Fibroblast of lung (primary cell): ENCODE measurements around the gene TSPAN33. TPM values are rescaled to one million over a fixed set of nuclear protein-coding genes. Genes with fewer than 3 reads are reported as not detected.
"Not testable (repeated sequence)": the region's sequence is repeated elsewhere in the genome, so short reads cannot be mapped to it uniquely, and the experiment has no call there.

ENCODE experiments used
- DNase-seq, 2 donors: peaks; one replicate each; pipeline versions ENCODE4 v3.0.0 to v3.0.0-alpha.2; 2010; ENCODE audit warnings: low read depth in 2 of 2
- H2AFZ ChIP-seq: 2 replicates; pipeline ENCODE4 v1.5.1; 2012; ENCODE audit warnings: low read length, control low read depth, inconsistent platforms
- H3K27ac ChIP-seq: 2 replicates; pipeline ENCODE4 v1.5.1; 2011; ENCODE audit warnings: low read length, control low read depth; ENCODE audit not compliant: insufficient read depth
- H3K27me3 ChIP-seq: 2 replicates; pipeline ENCODE4 v1.5.1; 2011; ENCODE audit warnings: mild to moderate bottlenecking, low read length; ENCODE audit not compliant: control insufficient read depth, insufficient read depth
- H3K36me3 ChIP-seq: 2 replicates; pipeline ENCODE4 v1.5.1; 2011; ENCODE audit warnings: low read length; ENCODE audit not compliant: control insufficient read depth, insufficient read depth
- H3K4me1 ChIP-seq: 2 replicates; pipeline ENCODE4 v1.5.1; 2011; ENCODE audit warnings: low read length; ENCODE audit not compliant: control insufficient read depth, insufficient read depth; ENCODE audit errors: extremely low read depth
- H3K4me2 ChIP-seq: 2 replicates; pipeline ENCODE4 v1.5.1; 2011; ENCODE audit warnings: low read length, control low read depth; ENCODE audit not compliant: insufficient read depth; ENCODE audit errors: extremely low read depth
- H3K4me3 ChIP-seq, 4 experiments: fragments of 200-600 bp in 1 of 4; sonication (generic) in 1 of 4; replicated peaks in 1 of 4; 2 replicates each; pipeline ENCODE4 v1.5.1; 2011 to 2016; ENCODE audit warnings: low read length in 4 of 4, low read depth in 3 of 4, mild to moderate bottlenecking in 3 of 4, control low read depth in 2 of 4, inconsistent platforms in 1 of 4, mixed read lengths in 1 of 4; ENCODE audit not compliant: insufficient read depth in 1 of 4; ENCODE audit errors: control extremely low read depth in 1 of 4
- H3K79me2 ChIP-seq: 2 replicates; pipeline ENCODE4 v1.5.1; 2012; ENCODE audit warnings: mild to moderate bottlenecking, low read length, inconsistent platforms; ENCODE audit not compliant: control insufficient read depth, insufficient read depth
- H3K9ac ChIP-seq: 2 replicates; pipeline ENCODE4 v1.5.1; 2011; ENCODE audit warnings: mild to moderate bottlenecking, low read length, control low read depth; ENCODE audit not compliant: insufficient read depth
- H3K9me3 ChIP-seq: 2 replicates; pipeline ENCODE4 v1.5.1; 2012; ENCODE audit warnings: low read depth, low read length; ENCODE audit not compliant: control insufficient read depth, insufficient read depth
- H4K20me1 ChIP-seq: 2 replicates; pipeline ENCODE4 v1.5.1; 2011; ENCODE audit warnings: low read length; ENCODE audit not compliant: control insufficient read depth, insufficient read depth; ENCODE audit errors: extremely low read depth
- CTCF ChIP-seq, 2 donors: IDR thresholded peaks in 1 of 2; conservative IDR thresholded peaks in 1 of 2; 1 replicate in 1 of 2; 2 replicates in 1 of 2; pipeline ENCODE4 v1.5.1; 2011 to 2012; ENCODE audit warnings: low read length in 2 of 2, control low read depth in 1 of 2, inconsistent platforms in 1 of 2, low read depth in 1 of 2, mild to moderate bottlenecking in 1 of 2
- EZH2 ChIP-seq: IDR thresholded peaks from 2 replicates; pipeline ENCODE4 v1.5.1; 2012; ENCODE audit warnings: low read length, control low read depth, mild to moderate bottlenecking; ENCODE audit errors: missing control alignments
- polyA plus RNA-seq, 2 donors: library from polyadenylated mRNA; depleted of rRNA in 1 of 2; stranded (reverse) in 1 of 2; unstranded in 1 of 2; fragments of >200 nt; gene quantifications; 2 replicates each; pipeline ENCODE4 v1.2.1, GENCODE V29; 2011 to 2012; ENCODE audit warnings: missing spikeins in 1 of 2
- total RNA-seq: library from RNA; depleted of rRNA; stranded (reverse); fragments of >200 nt; gene quantifications from 2 replicates; pipeline ENCODE4 v1.2.1, GENCODE V29; 2014

The TSPAN33 gene
- total and polyA plus RNA-seq, 2 donors (not counting 1 experiment from before 2014, with no cell fraction given), result 0.17 to 0.36 TPM

- DNase-seq, result no peak
- H3K36me3 ChIP-seq, result no peaks in the 10 kb centered on the region
Measured at GRCh38 chr7:129115676-129116075, 28.8 kb upstream of the TSPAN33 start.

DNA sequence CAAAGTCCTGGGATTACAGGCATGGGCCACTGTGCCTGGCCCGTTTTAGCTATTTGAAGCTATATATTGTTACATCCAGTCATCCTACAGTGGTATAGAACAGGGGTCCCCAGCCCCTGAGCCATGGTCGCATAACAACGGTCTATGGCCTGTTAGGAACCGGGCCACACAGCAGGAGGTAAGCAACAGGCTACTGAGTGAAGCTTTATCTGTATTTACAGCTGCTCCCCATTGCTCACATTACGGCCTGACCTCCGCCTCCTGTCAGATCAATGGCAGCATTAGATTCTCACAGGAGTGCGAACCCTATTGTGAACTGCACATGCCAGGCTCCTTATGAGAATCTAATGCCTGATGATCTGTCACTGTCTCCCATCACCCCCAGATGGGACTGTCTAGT, 26.3 kb upstream of the TSPAN33 start:
- no peak overlapping the region for H3K4me3 ChIP-seq
- no peaks in the 10 kb centered on the region for H3K4me1 ChIP-seq
- no peak overlapping the region for H2AFZ ChIP-seq
- H4K20me1 ChIP-seq, result no peaks in the 10 kb centered on the region
- TF ChIP-seq CTCF (conservative IDR thresholded peaks at IDR 0.05 in 1 of 2, IDR thresholded peaks at IDR 0.05 in 1 of 2; ENCODE audit: low read depth in 1 of 2, low read length in 2 of 2) (no peak), EZH2 (no peak)
- H3K36me3 ChIP-seq, result no peaks in the 10 kb centered on the region
- H3K79me2 ChIP-seq, result no peaks in the 10 kb centered on the region
- no peak overlapping the region for H3K9ac ChIP-seq
- no peak overlapping the region for H3K4me2 ChIP-seq
- peaks cover 3% of the 10 kb centered on the region for H3K27me3 ChIP-seq
- H3K9me3 ChIP-seq, result no peaks in the 10 kb centered on the region
- DNase-seq, result no peak
- no peak overlapping the region for H3K27ac ChIP-seq

More at GRCh38 chr7:129115676-129116075, 28.8 kb upstream of the TSPAN33 start:
- no peaks in the 10 kb centered on the region for H3K4me1 ChIP-seq
- no peak overlapping the region for H3K27ac ChIP-seq
- H3K9me3 ChIP-seq, result no peaks in the 10 kb centered on the region
- H4K20me1 ChIP-seq, result no peaks in the 10 kb centered on the region
- no peaks in the 10 kb centered on the region for H3K79me2 ChIP-seq
- H3K4me3 ChIP-seq, result no peak overlapping the region
- TF ChIP-seq EZH2, result no peak
- TF ChIP-seq CTCF (conservative IDR thresholded peaks at IDR 0.05 in 1 of 2, IDR thresholded peaks at IDR 0.05 in 1 of 2; ENCODE audit: low read depth in 1 of 2, low read length in 2 of 2), result no peak
- H2AFZ ChIP-seq, result no peak overlapping the region
- peaks cover 3% of the 10 kb centered on the region for H3K27me3 ChIP-seq
- H3K4me2 ChIP-seq, result no peak overlapping the region
- H3K9ac ChIP-seq, result no peak overlapping the region

DNA sequence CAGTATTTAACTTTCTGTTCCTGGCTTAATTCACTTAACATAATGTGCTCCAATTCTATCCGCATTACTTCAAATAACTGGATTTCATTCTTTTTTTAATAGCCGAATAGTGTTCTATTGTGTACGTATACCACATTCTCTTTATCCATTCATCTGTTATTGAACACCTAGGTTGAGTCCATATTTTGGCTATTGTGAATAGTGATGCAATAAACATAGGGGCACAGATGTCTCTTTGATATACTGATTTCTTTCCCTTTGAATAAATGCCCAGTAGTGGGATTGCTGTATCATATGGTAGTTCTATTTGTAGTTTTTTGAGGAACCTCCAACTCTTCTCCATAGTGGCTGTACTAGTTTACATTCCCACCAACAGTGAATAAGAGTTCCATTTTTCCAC, 25.5 kb upstream of the TSPAN33 start:
- no peak overlapping the region for H3K4me2 ChIP-seq
- H3K4me3 ChIP-seq, result no peak overlapping the region
- H3K27me3 ChIP-seq, result peaks cover 3% of the 10 kb centered on the region
- DNase-seq, result no peak
- H2AFZ ChIP-seq, result no peak overlapping the region
- no peaks in the 10 kb centered on the region for H3K79me2 ChIP-seq
- TF ChIP-seq CTCF (conservative IDR thresholded peaks at IDR 0.05 in 1 of 2, IDR thresholded peaks at IDR 0.05 in 1 of 2; ENCODE audit: low read depth in 1 of 2, low read length in 2 of 2) (no peak), EZH2 (no peak)
- H3K9ac ChIP-seq, result no peak overlapping the region
- no peak overlapping the region for H3K27ac ChIP-seq
- no peaks in the 10 kb centered on the region for H3K9me3 ChIP-seq
- H3K4me1 ChIP-seq, result no peaks in the 10 kb centered on the region
- no peaks in the 10 kb centered on the region for H4K20me1 ChIP-seq
- H3K36me3 ChIP-seq, result no peaks in the 10 kb centered on the region

DNA sequence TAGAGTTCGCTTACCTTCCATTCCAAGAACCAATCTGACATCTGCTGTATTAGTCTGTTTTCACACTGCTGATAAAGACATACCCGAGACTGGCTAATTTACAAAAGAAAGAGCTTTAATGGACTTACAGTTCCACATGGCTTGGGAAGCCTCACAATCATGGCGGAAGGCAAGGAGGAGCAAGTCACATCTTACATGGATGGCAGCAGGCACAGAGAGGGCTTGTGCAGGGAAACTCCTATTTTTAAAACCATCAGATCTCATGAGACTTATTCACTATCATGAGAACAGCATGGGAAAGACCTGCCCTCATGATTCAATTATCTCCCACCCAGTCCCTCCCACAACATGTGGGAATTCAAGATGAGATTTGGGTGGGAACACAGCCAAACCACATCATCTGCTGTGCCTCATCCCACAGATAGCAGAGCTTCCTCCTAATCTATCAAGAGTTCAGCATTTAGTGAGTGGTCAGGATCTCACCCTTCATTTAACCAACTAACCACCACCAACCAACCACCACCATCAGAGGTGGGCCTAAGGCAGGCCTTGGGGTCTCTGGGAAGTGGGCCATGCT, 22.9 kb upstream of the TSPAN33 start:
- H4K20me1 ChIP-seq, H3K27ac ChIP-seq, H3K4me1 ChIP-seq, H3K36me3 ChIP-seq, H3K79me2 ChIP-seq, H3K4me2 ChIP-seq, H3K4me3 ChIP-seq, H3K9me3 ChIP-seq, H3K9ac ChIP-seq, DNase-seq, H2AFZ ChIP-seq: not testable (repeated sequence)
- peaks cover 14% of the 10 kb centered on the region for H3K27me3 ChIP-seq
